ENCODE data around the gene KCNT2.
"Not testable (repeated sequence)": the region's sequence is repeated elsewhere in the genome, so short reads cannot be mapped to it uniquely, and the experiment has no call there.

The KCNT2 gene

GRCh38 chr1:196516373-196516772 lies 91.9 kb downstream of the KCNT2 start:
- DNase-seq = no peak

- DNase-seq = no peak
Measured at GRCh38 chr1:196515904-196516303, 92.3 kb downstream of the KCNT2 start.

- no peak for DNase-seq
Measured at GRCh38 chr1:196513821-196514220, 94.4 kb downstream of the KCNT2 start.

GRCh38 chr1:196510451-196510850 lies 97.8 kb downstream of the KCNT2 start:
- no peak for DNase-seq

DNA sequence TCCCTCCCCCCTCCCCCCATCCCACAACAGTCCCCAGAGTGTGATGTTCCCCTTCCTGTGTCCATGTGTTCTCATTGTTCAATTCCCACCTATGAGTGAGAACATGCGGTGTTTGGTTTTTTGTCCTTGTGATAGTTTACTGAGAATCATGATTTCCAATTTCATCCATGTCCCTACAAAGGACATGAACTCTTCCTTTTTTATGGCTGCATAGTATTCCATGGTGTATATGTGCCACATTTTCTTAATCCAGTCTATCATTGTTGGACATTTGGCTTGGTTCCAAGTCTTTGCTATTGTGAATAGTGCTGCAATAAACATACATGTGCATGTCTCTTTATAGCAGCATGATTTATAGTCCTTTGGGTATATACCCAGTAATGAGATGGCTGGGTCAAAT lies 104.0 kb downstream of the KCNT2 start:
- not testable (repeated sequence) for DNase-seq

GRCh38 chr1:196502437-196502836 lies 105.8 kb downstream of the KCNT2 start:
- no peak for DNase-seq

DNA sequence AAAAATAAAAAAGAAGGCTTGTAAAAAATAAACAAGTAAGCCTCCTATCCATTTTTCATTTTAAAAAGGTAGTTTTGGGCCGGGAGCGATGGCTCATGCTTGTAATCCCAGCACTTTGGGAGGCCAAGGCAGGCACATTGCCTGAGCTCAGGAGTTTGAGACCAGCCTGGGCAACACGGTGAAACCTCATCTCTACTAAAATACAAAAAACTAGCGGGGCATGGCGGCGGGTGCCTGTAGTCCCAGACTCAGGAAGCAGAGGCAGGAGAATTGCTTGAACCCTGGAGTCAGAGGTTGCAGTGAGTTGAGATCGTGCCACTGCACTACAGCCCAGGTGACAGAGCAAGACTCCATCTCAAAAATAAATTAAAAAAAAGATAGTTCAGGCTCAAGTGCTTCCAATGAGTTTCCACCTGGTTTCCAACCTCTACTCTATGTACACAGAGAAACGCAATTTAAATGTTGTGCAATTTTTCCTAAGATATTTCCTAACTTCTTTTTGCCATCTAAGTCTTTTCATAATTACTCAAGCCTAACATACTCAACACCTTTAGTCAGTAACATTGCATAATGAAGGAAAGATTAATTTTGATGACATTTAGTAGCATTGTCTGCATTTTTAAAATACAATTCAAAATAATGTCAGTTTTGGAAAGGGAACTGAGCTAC lies 106.3 kb downstream of the KCNT2 start:
- DNase-seq = no peak

GRCh38 chr1:196497817-196498216 lies 110.4 kb downstream of the KCNT2 start:
- DNase-seq = no peak

- no peak for DNase-seq
Measured at GRCh38 chr1:196494766-196495165, 113.5 kb downstream of the KCNT2 start.

- DNase-seq = no peak
Measured at GRCh38 chr1:196493881-196494280, 114.4 kb downstream of the KCNT2 start.

DNA sequence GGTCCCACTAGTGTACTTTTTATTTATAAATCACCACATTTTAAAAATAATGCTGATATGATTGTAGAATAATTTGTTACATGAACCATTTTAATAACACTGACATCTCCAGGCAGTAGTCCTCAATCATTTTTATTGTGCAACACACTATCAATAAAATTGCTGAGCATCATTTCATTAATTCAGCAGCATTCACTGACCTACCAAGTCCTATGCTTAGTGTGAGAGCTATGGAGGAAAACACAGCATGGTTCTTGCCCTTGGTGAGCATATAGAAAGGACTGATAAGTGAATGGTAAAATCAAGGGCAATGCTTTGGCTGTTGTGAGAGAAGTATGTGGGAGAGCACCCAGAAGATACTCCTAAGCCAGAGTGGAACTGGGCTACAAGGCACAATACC lies 119.7 kb downstream of the KCNT2 start:
- no peak for DNase-seq

DNA sequence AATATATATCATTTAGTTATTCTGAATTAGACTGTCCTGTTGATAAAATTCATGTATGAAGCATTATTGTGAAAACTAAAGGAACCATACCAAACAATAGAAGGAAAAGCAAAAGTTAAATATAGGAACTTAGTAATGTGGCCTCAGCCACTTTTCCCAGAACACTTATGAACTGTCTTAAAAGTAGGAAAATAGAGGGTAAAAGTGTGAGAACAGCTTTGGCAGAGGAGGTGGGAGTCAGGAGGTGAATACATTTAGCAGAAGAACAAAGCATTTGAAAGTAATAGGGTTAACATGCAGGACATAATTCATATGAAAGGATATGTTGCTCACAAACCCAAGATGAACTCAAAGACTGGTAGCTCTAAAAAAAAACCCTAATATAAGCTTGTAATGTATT lies 121.9 kb downstream of the KCNT2 start:
- no peak for DNase-seq

DNA sequence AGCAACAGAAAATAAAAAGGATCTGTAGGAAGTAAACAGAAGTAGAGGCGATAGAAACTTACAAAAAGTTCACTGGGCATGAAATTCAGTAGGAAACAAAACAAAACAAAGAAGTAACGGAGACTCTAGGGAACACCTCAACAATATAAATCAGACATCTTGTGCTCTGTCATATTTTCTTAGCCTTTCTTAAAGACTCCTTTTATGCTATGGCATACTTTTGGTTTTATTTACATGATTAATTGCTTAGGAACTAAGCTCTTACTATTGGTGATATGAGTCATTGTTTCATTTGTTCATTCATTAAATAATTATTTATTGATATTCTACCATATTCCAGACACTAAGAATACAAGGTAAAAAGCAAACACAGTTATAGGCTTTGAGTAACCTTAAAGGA lies 126.6 kb downstream of the KCNT2 start:
- no peak for DNase-seq

DNA sequence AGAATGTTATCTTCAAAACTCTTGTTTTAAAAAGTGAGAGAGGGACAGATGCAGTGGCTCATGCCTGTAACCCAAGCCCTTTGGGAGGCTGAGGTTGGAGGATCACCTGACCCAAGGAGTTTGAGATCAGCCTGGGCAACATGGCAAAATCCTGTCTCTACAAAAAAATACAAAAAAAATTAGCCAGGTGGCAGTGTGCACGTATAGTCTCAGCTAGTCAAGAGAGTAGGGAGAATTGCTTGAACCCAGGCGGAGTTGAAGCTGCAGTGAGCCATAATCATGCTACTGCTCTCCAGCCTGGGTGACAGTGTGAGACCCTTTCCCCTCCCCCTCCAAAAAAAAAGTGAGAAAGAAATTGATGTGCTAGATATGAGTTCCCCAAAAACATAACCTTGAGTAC lies 131.0 kb downstream of the KCNT2 start:
- no peak for DNase-seq

DNA sequence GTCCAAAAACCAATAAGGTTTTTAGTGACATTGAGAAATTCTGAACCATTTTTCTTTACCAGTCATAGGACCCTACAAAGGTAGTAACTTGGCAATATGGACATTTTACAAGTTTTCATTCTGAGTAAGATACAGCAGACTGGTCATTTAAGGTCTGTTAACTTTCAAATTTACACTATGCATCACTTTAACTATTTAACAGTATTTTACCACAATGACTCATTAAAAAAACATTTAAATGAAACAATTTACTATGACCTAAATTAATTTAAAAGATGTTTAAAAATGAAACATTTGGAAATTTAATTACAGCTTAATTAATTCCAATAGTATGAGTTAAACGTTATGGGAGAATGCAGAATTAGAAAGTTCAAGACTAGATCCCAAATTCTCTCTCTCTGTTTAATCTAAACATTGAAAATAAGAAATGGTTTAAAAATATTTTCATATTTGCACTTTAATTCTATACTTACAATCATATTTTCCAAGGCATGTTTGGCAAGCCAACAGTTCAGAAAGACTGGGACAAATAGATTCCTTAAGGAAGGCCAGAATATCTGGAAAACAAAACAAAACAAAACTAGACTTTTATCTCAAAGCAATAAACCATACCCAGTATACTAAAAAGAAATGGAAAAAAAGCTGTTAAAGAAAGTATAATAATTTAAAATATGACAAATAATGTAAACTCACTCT lies 140.9 kb downstream of the KCNT2 start:
- no peak for DNase-seq

DNA sequence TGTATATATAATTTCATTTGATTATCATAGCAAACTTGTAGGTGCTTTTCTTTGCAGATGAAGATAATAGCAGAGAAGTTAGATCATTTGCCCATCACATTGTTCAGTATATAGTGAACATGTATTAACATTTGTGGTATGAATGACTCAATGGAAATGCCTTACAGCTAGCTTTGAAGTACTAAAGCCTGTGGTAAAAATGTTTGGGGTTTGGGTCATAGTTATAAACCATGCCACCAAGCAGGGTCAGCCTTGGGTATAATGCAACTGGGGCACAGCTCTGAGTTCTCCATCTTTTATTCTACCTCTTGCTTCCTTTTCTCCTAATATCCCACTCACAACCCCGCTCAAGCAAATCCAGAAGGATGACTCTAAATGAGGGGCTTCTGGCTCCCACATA lies 141.6 kb downstream of the KCNT2 start:
- DNase-seq = no peak

DNA sequence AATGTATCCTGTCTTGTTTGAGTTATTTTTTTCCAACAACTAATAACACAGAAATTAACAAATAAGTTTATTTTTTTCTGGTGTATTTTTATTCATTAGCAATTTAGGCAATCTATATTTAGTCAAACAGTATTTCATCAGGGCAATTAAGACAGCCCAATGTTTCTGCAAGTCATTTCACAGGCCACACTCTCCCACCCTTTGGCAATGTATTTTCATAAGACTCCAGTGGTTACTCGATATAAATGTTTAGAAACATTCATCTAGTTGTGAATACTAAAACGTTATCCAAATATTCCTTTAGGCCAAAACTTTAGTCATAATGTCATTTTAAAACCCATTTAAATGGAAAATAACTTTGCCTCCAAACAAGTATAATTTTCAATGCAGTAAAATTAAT lies 142.1 kb downstream of the KCNT2 start:
- DNase-seq = no peak

GRCh38 chr1:196464480-196464941 lies 143.7 kb downstream of the KCNT2 start:
- DNase-seq = no peak

GRCh38 chr1:196462086-196462485 lies 146.2 kb downstream of the KCNT2 start:
- DNase-seq = no peak

DNA sequence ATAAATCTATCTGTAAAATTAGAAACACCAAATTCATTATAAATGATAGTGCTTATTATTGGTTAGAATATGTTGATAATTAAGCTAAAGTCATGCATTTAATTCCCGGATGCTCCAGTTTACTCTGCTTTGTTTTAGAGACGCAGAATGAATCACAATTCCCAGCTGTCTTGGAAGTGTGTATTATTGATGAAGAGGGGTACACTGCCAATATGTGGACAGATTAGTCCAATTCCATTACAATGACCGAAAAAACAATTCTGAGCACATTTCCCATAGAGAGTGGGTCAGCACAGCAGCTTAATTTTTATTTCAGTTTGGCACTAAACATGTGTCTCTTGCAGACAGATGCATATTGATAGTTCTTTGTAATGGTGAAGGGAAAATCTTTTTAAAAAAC lies 146.7 kb downstream of the KCNT2 start:
- no peak for DNase-seq

DNA sequence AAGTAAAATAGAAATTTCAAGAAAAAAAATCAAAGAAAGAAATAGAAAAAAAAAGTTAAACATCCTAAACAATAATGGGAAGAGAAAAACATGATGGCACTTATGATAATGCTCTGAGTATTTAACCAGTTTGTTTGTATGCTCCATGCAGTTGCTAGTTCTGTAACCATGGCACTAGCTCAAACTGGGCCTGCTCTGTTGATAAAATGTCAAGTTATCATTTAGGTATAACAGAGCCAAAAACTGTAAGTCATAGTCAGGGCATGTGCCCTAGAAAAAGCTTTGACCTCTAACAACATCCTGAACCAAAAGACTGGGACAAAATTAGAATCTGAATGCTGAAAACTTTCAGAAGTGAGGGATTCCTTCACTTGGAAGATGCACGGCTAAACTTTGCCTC lies 148.9 kb downstream of the KCNT2 start:
- no peak for DNase-seq

DNA sequence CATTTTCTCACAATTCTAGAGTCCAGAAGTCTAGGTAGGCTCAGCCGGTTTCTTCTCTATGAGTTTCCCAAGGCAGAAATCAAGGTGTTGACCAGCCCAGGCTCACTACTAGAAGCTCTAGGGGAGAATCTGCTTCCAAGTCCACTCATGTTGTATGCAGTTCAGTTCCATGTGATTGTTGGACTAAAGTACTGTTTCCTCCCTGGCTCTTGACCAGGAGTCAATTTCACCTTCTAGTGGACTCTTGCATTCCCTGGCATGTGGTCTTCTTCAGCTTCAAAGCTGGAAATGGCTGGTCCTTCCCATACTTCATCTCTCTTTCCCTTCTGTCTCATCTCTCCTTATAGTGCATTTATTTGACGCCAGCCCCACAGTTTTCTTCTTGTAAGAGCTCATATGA lies 153.4 kb downstream of the KCNT2 start:
- no peak for DNase-seq

DNA sequence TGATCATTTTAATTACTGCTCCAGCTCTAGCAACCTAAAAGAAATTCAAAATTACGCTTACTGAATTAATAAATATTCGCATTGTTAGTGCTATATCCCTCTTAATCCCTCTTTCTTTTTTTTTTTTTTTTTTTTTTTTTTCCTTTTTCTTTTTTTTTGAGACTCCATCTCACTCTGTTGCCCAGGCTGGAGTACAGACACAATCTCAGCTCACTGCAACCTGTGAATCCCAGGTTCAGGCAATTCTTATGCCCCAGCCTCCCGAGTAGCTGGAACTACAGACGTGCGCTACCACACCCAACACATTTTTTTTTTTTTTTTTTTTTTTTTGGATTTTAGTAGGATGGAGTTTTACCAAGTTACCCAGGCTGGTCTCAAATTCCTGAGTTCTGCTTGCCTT lies 157.1 kb downstream of the KCNT2 start:
- DNase-seq = no peak
